Right renal pelvis (tissue), 4 donors: Measurements from ENCODE around the gene MPI. TPM values are rescaled to one million over a fixed set of nuclear protein-coding genes. Genes with fewer than 3 reads are reported as not detected.
A peak's percentile ranks its signal among the peaks of the same experiment; 100 is the strongest.

ENCODE experiments used
- DNase-seq, 4 donors: peaks; one replicate each; pipeline ENCODE4 v3.0.0-alpha.2; 2013; ENCODE audit warnings: low read depth in 4 of 4, low spot score in 3 of 4, missing footprints in 1 of 4
- polyA plus RNA-seq, 4 donors: library from polyadenylated mRNA; unstranded; fragments of 120-200 nt; gene quantifications; one replicate each; pipeline ENCODE4 v1.2.1, GENCODE V29; 2013; ENCODE audit not compliant: insufficient read length in 4 of 4

Gene MPI, protein sequence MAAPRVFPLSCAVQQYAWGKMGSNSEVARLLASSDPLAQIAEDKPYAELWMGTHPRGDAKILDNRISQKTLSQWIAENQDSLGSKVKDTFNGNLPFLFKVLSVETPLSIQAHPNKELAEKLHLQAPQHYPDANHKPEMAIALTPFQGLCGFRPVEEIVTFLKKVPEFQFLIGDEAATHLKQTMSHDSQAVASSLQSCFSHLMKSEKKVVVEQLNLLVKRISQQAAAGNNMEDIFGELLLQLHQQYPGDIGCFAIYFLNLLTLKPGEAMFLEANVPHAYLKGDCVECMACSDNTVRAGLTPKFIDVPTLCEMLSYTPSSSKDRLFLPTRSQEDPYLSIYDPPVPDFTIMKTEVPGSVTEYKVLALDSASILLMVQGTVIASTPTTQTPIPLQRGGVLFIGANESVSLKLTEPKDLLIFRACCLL
- polyA plus RNA-seq, result 10 to 100 TPM; 50.2 to 70.2 (median 58.8) TPM

DNA sequence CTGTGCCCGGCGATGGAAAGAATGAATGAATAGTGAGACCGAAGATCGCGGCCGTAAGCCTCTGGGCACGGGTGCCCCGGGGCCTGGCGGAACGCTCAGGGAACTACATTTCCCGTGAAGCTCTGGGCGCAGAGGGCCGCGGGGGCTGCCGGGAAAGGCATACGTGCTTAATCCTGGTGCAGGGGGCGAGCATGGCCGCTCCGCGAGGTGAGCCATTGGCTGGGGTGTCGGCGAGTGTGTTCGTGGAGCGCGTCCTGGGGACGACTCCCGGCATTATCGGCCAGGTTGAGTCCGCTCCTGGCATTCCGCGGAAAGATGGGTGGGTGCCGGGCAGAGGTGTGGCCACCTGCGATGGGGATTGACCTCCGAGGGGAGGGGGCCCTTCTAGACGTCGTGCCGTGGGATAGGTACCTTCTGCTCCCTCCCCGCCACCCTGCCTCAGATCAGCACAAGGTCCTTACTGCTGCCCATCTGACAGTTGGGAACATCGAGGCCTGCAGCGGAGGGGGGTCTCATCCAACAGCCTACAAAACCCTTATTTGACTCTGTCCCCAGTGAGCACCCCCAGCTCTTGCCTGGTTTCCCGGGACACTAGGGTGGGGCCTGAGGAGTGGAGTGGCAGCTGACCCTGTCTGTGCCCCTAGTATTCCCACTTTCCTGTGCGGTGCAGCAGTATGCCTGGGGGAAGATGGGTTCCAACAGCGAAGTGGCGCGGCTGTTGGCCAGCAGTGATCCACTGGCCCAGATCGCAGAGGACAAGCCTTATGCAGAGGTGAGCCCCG, at the start of gene MPI:
MPI (plus strand) TSS at position 160 of the 782 bp plus-strand sequence; CDS start at position 192, 32 bp downstream.
- DNase-seq, result peak in 1 of 4 donors; percentile 73

DNA sequence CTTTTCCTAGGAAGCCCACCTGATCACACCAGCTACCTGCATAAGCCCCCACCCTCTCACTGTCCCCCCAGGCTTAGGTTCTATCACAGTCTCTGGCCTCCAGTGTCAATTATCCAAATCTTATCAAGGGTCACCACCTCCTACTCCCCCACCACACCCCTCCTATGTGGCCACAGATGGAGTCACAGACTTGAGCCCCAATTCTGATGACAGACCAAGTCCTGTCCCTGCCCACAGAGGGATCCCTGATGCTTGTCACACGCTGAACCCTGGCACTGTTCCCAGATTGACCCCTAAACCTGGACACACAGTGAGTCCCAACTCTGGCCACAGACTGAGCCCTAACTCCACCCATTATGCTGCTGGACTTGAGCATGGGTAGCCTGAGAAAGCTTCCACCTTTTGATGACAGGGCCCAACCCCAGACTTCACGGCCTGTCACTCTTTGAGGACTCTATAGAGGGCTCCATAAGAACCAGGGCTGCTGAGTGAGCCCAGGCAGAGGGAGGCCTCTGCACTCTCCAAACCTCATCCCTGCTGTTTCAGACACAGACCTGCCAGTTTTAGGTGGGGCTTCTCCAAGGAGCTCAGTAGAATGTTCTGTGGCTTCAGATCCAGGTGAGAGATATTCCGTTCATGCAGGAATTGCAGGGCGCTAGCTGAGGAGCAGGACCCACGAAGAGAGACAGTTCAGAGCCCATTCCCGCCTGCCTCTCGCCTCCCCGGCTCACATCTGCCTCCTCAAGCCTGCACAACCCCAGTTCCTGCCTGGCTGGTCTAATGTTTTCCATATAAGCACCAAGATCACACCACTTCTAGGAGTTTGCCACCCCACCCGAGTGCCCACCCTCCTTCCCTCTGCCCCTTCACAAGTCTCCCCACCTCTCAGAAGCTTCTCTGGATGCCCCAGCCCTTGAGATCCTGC, 48.7 kb upstream of the MPI start:
- no peak for DNase-seq

DNA sequence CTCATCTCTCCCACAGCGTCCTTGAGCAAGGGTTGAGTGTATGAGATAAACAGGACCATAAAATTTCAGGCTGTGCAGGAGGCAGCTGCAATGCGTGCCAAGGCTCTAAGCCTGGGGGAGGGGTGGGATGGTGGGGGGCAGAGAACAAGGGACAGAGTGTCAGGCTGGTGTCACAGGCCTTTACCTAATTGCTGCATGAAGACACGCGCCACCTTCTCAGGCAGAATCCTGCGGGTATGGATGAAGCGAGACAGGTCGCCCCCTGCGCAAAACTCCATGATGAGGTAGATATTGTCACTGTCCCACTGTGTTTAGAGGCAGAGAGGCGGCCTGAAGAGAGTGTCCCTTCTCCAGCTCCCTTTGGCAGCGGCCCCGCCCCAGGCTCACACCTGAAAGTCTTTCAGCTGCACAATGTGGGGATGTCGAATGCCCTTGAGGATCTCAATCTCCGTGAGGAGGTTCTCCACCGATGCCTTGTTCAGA, 47.9 kb upstream of the MPI start:
- DNase-seq, result no peak

DNA sequence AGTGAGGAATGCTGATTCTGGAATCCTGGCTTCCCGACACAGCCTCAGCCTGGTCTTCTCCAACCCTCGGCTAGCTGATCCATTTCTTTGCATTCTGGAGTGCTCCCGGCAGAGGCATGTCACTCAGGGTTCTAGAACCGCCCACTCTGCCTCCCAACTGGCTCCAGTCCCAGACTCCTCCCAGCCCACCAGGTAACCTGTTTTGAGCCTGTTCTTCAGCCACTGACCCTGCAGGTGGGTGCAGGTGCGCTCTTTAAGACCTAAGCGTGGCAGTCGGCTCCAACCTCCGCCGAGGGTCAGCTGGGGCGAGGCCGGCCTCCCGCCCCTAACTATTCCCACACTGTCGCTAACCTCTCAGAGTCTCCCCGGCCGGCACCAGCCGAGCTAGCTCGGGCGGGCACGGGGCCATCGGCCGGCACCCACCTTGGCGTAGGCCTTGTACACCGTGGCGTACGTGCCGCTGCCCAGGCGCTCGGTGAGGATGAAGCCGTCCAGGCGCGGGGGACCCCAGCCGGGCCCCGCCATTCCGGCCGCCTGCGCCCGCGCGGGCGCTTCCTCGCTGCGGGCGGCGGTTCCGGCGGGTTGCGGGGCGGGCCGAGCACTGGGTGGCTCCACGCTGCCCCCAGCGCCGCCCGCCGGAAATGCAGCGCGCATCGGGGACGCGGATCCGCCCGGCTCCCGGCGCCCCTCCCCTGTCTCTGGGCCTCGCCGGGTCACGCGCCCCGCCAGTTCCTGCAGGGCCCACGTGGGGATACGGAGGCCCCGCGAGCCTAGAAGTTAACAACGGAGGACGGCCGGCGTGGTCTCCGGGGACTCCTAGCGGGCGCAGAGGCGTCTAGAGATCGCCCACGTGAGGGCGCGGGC, 47.0 kb upstream of the MPI start, which contains the start of gene ULK3:
ULK3 (minus strand) TSS at position 576 of the 864 bp plus-strand sequence; CDS start at position 525, 51 bp downstream.
- peak; percentile 70 to 78 (median 74) for DNase-seq

DNA sequence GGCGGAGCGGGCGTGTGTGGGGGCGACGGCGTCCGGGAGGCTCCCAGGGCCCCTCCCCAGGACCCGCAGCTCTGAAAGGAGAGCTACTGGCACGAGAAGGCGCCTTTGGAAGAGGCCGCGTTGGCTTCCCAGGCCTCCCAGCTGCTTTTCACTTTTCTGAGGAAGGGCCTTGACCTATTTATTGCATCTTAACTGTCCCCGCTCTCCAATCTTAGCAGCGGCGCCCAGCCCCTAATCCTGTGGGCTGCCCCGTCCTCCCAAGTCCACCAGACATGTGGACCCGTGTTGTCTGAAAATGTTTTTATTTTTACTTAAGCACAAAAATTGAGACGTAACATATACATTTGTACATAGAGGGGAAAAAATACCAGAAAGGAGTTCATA, 46.4 kb upstream of the MPI start:
- DNase-seq, result no peak

DNA sequence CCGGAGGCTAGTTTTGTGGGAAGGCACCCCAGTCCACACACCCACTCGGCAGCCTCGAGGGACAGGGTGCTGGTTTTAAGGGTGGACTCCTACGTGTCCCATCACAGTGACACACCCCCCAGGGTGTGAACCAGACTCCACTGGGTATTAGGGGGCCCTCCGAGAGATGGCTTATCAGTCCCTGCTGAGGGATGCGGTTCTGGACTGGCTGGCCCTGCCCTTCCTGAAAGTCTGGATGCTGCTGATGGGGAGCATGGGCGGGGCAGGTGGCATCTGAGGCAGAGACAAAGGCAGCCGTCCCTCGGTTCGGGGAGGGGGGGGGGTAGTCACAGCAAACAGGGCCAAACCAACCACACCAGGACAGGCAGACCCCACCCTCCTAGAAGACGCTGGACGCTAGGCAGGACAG, 45.9 kb upstream of the MPI start:
- no peak for DNase-seq

DNA sequence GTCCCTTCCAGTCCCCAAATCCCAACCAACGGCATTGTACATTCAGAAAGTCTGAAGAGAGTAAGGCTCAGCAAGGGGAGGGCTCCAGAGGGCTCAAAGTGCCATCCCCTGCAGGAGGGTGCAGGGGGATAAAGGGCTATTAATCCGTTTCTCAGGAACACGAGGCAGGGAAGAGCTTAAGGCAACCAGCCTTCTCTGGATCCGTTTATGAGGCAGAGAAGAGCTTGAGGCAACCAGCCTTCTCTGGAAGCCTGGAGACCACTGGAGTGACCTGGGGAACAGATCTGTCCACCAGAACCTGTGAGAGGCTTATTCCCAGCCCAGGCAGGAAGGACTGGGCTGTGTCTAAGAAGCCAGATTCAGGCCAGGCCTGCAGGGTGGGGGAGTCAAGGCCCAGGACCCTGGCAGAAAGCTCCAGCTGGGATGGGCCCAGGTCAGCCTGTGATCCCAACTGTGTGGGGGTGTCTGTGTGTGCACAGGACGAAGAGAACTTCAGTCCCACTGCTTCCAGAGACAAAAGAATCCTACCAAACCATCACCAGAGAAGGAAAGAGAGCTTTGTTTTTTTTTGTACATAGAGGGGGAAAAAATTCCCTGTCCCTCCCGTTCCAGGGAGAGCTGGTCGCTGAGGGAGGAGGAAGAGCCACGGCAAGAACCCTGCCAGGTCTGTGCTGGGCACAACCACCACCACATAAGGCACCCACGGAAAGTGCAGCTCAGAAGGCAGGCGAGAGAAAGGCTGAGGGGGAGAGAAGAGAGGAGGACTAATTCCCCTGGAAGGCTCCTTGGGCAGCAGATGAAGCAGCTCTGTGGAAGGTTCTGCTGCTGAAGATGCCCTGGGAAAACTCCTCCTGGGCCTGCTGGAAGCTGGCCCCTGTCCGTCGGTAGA, 45.3 kb upstream of the MPI start:
- no peak for DNase-seq

DNA sequence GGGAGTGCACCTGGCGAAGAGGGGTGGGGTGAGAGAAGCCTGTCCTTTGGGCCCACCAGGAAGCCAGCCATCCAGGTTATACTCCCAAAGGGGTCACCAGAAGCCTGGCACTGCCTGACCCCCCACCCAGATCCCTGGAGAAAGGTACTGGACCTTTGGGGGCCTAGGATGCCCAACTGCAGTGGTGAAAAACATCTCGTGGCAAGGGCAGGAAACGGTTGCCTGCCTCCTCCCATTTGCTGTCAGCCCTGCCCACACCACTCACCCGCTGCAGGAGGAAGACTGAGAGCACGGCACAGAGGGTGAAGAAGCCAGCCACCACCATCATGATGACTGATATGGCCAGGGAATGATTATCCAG, 44.7 kb upstream of the MPI start:
- no peak for DNase-seq

DNA sequence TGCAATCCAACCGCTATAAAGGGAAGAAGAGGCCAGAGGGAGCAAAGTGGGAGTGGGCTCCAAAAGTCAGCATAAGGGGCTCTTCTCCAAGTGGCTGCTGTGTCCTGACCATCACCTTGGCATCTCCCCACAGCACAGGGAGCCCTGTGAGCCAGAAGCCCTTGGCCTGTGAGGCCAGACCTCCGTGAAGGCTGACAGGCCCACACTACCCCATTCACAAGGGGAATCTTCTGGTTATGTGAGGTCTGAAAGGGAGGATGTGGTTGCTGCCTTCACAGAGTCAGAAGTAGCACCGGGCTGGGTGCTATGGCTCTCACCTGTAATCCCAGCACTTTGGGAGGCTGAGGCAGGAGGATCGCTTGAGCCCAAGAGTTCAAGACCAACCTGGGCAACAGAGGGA, 44.3 kb upstream of the MPI start:
- DNase-seq, result no peak

DNA sequence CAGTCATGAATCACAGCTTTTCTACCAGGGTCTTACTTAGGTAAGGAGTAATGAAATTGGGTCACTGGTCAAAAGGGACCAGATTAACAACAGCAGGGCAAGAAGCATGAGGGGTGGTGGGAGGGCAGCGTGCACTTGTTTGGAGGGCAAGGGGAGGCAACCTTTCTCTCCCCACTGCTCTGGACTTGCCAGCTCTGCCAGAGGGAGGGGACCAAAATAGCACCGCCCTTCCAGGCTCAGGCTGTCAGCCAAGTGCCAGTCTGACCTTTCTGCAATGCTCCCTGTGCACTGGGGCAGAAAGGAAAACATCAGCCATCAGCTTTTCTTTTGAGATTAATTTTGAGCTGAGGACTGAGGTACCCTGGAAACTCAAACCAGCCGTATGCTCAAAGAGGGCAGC, 42.4 kb upstream of the MPI start:
- no peak for DNase-seq

DNA sequence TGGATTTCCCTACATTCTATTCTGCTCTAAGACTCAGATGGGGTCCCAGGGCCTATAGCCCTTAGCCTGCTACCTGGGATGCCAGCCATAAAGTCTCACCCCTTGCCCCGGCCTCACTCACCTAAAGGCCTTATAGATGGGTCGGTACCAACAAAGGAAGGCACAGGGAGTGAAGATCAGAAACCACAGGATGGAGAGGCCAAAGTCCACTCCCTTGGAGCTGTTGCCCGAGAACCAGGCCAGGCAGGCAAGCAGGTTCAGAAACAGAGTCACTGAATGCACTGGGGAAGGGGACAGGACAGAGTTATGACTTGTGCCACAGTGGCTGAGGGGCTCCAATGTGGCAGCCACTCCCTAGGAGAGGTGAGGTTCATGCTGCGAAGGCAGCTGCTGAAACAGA, 39.4 kb upstream of the MPI start:
- no peak for DNase-seq

DNA sequence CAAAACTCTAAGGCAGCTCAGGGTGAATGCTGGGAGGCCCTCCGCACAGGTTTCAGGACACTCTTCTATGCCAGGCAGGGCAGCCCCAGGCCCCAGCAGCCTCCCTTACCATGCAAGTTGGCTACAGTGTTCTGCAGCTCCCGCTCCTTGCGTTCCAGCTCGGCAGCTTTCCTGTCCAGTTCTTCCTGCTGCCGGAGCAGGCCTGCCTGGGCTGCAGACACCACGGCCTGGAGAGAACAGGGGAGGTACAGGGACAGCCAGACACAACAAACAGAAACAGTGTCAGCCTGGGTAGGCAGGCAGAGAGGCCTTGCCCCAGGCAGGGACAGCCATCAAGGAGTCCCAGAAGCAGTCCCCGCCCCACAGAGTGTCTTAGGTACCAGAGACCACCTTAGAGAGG, 37.9 kb upstream of the MPI start:
- DNase-seq, result no peak

DNA sequence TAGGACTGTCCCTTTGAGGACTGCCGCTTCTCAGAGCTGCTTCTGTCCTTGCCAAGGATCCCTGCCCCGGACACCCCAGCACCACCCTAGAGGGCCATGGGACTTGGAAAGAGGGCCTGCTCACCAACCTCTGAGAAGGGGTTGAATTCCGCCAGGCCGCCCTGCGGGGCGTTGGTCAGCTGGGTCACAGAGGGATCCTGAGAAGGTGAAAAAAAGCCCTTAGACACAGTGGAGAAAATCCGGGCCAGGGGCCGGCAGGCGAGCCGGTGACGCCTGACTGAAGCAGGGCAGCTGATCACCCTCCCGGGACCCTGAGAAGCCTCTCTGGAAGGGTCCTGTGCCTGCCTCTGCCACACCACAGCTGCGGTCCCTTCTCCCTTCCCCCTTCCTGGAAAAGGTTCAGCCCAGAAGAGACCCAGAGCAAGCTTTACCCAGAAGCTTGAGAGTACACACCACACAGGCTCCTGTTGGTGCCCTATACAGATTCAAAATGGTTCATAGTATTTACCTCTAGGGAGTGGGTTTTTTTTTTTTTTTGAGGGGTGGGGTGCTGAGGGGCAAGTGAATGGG, 35.3 kb upstream of the MPI start:
- no peak for DNase-seq

DNA sequence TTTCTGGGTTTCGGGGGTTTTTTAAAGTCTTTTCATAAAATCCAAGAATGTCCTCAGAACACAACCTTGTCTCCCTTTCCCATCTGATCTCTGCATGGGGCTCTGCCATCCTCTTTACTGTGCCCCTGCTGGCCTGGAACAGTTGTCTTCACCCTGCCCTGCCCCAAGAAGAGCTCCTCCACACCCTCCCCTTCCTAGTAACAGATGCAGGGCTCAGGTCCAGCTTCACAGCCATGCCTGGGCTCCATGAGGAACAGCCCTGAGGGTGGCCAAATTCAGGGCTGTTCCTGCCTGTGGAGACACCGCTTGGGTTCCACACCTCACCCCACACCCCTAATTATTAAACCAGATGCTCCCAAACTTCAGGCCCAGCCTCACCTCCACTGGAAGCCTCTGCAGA, 34.0 kb upstream of the MPI start:
- DNase-seq, result no peak

DNA sequence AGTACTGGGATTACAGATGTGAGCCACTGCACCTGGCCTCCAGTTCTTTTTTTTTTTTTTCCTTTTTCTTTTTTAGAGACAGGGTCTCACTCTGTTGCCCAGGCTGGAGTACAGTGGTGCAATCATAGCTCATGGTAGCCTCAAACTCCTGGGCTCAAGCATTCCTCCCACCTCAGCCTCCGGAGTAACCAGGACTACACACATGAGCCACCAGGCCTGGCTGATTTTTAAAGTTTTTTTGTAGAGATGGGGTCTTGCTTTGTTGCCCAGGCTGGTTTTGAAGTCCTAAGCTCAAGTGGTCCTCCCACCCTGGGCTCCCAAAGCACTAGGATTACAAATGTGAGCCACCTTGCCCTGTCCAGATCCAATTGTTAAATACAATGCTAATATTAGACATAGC, 33.3 kb upstream of the MPI start:
- DNase-seq, result no peak

DNA sequence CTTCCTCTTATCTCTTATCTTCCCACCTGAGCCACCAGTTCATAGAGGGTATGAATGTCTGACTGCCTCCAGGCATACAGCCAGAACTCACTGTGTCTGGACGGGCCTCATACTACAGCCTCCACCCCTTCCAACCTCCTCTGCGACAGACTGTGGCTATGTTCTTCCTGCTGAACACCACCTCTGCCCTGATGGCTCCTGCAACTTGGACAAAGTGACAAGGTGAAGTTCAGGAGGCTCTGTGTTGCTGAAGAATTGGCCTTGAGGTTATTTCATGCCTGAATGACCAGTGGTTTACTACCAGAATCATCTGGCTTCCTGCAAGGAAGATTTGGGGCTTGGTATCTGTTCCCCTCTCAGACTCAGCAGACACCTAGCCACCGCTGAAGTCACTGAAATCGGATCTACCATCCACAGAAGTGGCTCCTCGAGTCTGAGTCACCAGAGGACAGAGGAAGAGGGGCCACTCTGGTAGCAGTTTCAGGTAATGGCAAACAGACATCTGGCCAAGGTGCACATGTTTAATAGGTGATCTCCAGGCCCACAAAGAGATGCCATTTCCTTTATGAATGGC, 32.7 kb upstream of the MPI start:
- no peak for DNase-seq

DNA sequence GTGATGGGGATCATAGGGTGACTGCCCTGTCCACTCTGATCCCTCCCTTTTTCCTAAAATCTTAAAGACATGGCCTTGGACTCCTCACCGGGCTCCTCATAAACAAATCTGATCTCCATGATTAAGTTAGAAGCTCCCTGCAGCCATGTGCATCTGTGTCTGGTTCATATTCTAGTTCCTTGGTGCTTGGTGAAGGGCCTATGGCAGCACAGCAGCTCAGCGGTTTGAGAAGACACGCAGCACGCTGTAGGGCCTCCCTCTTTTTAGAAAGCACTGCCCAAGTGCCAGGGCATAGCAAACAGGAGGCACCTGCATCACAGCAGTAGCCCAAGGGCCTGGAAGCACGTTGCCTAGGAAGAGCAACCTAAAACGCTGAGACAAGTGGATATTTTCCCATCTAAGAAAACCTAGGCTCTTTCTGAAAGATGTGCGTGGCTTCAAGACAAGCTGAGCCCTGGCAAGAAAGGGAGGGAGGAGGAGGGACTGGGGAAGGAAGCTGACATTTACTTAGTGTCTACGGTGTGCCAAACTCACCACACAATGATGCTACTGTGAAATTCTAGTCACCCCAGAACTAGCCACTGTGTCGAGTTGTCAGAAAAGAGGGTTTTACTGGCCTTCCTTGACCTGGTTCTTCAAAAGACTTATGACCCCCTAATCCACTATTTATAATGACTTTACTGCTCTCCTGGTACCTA, 32.0 kb upstream of the MPI start:
- DNase-seq, result no peak
